ENCODE data around the gene KLHL29.

The KLHL29 gene

DNA sequence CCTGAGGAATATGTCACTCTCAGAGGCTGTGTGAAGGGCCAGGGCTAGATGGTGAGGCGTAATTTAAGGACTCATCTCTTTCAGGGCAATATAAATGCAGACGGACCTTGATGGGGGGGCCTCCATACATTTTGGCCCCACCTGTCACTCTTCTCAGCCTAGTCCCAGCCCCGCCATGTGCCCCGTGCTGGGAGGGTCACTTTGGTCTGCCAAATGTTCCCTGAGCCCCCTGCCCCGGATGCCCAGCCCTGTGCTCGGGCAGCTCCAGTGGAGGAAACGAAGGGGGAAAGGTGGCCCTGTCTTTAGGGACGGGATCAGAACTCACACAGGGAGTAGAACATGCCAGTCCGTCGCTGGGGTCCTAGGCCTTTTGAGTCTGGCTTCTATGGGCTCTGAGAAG is 168.6 kb downstream of the KLHL29 start:
- DNase-seq: no peak

DNA sequence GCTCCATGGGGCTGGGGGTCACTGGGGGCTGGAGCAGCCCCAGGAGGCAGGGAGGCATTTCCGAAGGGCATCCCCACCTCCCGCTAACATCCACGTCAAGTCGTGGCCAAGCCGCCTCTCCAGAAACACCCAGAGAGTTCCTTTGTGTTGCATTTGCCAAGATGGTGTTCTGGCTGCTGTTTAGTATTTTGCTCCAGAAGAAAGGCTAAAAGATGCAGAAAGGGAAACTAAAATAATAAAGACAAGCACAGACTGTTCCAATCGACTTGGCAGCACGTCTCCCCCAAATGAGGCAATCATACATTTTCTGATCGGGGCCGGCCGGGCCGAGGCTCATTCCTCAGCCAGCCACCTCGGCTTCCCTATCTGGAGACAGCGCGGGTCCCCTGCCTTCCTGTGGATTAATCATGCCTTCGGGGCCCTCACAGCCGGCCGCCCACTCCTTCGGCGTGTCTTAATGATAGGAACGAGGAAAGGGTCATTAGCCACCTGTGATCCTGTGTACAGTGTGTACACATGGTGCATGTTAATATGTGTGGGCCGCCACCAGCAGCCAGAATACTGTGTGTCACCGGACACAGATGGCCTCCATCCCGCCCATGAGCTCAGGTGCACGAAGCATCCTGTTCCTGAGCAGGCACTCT is 169.2 kb downstream of the KLHL29 start:
- no peak for DNase-seq

DNA sequence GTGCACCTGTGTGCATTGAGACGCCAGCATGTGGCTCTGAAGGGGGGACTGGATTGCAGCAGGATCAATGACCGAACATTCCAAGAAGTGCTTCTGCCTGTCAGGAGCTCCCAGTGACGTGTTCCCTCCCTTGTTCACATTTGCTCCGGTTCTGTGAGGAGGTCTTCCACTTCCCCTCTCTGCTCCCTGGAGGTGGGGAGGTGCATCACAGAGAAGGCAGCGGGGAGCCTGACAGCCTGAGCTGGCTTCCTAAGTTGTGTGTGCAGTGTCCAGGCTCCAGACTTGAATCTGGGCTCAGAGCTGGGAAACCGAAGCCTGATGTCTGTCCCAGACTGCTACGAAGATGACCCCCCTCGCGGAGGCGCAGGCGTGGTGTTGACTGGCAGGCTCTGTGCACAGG is 171.0 kb downstream of the KLHL29 start:
- DNase-seq: no peak

DNA sequence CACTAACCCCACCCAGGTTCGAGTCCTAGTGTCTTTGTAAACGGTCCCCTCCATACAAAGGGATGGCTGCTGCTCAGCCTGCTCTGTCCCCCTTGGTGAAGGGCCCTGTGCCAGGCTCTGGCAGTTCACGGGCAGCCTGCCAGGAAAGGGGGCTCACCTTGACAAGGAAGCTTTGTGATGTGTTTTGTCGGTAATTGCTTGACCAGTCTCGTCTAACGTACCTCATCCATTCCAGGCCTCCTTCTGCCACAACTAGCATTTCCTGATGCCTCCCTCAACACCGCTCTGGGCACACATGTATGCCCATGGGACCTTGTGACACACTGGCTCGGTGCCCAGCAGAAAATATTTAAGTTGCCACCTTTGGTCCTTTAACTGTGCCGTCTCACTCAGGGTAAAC is 171.9 kb downstream of the KLHL29 start:
- DNase-seq: no peak

DNA sequence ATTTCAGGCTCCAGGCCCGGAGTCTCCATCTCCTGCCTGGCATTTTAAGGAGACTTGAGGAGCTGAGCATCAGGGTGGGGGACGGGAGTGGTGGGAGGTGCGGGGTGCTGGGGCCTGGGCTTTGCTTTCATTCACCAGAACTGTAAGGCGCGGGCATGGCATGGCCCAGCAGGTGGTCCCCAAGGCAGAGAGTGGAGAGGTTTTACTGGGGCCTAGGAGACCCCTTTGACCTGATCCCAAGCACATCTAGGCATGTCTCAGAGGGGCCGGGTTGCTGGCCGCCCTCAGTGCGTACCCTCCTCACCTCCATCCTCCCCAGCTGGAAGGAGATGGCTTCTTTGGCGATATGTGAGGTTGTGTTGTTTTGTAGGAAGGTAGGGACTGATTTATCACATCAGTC is 172.5 kb downstream of the KLHL29 start:
- DNase-seq: no peak

DNA sequence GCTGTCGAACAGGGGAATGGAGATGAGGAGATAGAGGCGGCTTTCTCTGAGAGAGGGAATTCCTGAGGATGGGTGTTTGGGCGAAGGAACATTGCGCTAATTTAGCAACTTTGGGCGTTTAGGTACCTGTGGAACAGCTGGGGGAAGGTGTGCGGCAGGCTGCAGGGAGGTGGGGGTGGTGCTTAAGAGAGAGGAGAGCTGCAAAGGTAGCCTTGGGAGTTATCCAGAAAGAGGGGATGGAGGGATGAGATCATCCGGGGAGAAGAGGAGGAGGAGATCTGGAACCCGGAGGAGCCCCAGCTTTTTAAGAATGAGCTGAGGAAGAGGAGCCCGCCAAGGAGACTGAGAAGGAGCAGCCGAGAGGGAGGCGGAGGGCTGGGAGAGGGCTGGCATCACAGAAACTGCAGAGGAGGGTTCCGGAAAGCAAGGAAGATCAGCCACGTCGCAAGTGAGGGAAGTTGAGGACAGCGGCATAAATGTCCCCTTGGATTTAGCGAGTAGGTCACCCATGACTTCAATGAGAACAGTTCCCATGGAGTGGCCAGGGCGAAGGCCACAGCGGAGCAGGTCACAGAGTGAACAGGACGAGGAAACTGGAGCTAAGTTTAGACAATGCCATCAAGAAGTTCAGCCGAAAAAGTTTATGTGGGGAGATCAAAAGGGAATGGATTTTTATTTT is 174.7 kb downstream of the KLHL29 start:
- DNase-seq: no peak

DNA sequence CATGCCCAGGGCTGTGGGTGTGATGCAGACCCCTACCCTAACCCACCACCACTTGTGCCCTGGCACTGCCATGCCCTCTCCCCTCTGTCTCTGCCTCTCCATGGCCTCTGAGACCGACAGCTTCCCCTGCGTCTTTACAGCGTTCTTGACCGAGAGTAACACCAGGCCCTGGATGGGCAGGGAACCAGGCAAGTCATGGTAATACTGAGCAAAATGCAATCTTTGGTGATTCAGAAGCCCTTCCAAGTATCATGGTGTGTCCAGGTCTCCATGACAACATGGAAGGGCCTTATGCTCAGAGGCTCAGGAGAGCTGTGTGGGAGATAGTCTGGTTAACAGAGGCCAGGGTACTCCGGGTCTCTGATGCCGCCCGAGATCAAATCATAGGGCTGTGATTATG is 176.1 kb downstream of the KLHL29 start:
- DNase-seq: no peak

DNA sequence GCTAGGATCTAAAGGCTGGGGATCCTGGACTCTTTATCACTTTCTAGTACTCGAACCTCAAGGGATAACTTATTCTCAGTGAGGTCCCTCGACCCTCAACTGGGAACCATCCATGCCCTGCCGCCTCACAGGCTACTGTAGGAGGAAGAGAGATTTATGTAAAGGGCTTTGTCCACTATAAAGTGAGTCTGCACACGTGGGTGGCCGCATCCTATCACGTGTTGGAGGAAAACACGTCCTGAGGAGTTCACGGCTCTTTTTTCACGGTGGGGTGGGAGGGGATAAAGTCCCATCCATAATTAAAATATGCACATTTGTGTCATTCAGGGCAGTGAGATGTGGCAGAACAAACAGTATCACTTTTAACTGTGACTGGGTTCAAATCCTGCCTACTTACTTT is 176.6 kb downstream of the KLHL29 start:
- no peak for DNase-seq

DNA sequence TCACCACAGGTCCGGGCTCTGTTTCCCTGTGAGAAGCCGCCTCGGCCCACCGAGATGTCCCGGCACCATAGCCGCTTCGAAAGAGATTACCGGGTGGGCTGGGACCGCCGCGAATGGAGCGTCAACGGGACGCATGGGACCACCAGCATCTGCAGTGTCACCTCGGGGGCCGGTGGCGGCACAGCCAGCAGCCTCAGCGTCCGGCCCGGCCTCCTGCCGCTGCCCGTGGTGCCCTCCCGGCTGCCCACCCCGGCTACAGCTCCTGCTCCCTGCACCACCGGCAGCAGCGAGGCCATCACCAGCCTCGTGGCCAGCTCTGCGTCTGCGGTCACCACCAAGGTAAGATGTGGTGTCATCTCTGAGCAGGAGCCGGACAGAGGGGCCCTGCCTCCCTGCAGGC is 177.2 kb downstream of the KLHL29 start:
- DNase-seq: no peak

DNA sequence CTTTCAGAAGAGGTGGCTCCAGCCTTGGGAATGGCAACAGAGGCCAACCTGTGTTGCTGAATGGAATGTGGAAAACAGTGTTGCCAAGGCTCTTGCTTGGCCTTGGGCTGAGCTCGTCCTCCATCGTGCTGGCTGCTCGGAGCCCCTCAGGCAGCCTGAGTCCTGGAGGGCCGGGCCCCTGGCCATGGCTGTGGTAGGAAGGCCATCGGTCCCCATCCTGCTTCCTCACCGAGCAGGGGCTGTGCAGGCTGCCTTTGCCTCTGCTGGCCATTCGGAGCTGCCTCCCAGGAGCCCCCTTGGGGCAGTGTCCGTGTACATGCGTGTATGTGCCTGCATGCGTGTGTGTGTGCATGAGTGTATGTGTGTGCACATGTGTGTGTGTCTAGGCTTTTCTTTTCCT is 178.2 kb downstream of the KLHL29 start:
- no peak for DNase-seq

DNA sequence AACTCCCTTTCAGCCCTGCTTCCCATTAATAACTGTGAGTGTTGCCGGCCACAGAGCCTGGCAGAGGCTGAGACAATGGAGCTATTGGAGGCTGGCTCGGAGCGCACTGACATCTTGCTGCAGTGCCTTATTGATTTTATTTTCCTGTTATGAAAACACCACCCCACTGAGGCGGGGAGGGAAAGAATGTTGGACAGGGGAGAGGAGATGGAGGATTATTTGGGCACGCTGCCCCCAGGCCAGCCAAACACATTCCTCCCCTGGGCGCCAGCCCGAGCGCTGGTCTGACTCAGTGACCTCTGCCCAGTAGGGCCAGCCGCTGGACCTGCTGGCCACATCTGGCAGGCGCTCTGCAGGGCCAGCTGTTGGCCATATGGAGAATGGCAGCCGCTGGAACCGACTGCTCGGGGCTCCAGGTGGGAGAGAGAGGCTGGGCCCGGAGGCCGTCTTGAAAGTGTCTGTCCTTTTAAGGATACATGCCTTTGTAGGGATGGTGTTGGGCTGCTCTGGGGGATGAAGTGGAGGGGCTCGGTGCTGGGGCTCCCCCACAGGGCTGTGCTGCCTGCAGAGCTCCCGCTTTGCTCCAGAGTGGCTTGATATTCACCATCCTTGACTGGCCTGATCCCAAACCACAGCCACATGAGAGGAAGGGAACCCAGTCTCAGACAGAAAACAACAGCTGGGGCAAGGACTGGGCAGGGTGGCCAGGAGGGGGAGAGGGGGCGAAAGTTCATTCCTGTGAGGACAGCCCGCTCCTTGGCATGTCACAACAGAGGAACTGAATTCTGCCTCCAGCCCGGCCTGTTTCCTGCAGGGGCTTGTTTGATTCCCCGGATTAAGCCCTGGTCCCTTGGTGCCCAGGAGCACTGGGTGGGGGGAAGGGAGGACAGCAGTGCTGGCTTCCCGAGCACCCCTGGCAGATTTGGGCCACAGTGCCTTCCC is 179.0 kb downstream of the KLHL29 start:
- no peak for DNase-seq

DNA sequence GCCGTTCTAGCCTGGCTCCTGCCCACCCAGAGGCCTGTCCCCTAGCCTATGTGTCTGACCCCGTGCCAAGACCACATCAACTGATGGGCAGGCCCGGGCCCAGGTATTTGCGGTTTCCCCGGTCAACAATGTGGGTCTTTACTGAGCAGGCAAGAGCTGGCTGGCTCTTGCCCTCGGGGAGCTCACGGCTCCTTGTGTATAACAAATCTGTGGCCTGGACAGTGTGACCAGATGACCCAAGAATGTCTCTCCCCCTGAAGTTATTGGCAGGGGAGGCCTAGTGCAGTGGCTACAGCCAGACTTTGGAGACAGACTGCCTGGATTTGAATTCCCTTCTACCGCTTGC is 179.6 kb downstream of the KLHL29 start:
- DNase-seq: no peak

DNA sequence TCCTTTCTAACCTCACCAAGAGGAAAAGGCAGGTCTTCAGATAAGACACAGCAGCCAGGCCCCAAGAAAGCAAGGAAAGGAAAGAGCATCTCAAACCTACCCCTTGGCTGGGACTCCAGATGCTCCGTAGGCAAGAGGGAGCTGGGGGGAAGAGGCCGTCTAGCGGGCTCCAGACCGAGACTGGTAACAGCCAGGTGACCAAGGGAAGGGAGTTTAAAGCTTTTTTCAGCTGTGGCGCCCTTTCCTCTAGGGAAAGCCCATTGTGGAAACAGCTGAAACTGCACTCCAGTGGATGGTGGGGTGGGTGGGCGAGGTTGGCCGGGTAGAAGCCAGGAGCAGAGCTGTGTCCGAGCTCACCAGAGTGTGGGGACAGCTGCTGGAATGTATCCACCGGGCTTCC is 180.4 kb downstream of the KLHL29 start:
- DNase-seq: no peak

DNA sequence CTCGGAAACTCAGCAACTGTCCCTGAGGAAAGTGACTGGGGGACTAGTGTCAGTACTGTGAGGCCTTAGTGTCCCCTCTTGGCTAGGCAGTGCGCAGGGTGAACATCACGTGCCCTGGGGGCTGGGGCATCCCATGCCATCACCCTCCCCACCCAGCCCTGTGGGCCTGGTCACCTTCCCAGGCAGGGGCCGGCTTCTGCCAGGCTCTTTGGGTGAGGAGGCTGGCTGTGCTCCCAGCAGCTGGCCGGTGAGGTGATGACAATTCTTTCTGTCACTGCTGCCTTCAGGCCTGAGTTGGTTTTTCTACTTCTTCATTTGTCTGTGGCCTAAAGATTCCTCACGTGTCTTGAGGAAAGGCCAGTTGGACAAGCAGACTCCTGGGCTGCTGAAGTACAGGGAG is 180.8 kb downstream of the KLHL29 start:
- DNase-seq: no peak

DNA sequence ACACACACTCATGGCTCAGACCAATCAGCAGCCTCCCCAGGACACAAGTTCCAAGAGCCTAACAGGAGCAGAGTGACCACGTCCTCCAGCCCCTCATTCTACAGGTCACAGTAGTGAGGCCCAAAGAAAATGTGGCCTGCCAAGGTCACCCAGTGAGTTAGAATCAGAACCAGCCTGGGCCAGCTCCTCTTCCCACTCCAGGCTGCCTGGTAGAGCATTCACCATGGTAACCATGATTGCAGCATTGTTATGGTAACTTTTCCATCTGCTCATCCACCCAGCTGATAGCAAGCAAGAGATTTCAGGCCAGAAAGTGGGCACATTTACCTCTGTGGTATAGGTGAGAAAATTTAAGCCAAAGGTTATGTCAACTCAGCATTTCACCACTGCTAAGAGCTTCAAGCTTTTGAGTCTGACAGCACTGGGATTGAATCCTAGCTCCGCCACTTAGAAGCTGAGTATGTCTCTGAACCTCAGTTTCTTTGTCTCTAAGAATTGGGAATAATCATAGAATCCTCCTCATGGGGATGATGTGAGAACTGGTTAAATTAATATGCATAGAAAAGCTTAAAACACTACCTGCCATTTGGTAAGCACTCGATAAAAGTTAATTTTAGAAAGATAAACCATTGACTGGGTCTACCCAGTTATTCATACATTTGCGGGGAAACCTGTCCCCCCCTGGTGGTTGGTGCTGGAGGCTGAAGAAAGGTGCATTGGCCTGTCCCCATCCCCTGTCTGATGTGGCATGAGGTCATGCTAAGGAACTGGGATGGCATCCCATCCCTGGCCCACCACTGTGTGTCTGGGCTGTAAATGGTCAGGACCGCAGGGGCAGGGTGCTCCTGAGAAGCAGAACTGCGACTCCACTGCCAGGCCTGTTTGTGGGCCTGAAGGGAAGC is 181.5 kb downstream of the KLHL29 start:
- DNase-seq: no peak

DNA sequence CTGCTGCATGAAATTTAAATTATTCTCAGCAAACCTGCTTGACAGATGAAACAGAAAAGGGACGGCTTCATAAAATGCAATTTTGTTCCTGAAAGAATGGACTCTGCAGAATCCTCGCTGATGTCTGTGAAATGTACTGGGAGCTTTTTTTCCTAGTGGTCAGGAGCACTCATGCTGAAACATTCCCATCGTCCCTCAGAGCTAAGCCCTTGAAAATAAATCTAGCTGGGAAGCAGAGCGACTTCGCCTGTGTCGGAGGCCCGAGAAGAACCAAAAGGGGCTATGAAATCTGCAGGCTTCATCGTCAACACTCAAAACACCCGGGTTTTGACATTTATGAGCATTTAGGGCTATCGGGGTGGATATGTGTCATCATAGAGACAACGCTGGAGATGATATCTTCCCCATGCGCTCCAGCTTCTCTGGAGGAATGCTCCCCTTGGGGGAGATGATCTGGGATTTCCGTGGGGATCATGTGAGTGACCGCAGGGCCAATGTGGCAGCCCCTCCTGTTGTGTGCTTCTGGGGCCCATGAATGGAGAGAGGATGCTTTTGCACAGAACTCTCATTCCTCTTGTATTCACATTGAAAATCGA is 182.3 kb downstream of the KLHL29 start:
- no peak for DNase-seq

DNA sequence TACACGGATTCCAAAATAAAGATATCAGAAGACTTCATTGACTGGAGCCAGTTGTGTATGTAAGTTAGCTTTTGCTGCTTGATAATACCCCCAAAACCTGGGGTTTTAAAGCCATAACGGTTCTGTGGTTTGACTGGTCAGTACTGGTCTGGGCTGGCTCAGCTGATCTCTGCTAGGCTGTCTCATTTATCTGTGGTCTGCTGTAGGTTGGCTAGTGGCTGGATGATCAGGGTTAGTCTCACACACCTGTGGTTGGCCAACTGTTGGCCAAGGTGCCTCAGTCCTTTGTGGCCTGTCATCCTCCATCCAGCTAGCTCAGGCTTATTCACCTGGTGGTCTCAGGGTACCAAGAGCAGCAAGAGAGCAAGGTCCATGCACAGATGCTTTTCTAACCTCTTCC is 183.2 kb downstream of the KLHL29 start:
- no peak for DNase-seq

DNA sequence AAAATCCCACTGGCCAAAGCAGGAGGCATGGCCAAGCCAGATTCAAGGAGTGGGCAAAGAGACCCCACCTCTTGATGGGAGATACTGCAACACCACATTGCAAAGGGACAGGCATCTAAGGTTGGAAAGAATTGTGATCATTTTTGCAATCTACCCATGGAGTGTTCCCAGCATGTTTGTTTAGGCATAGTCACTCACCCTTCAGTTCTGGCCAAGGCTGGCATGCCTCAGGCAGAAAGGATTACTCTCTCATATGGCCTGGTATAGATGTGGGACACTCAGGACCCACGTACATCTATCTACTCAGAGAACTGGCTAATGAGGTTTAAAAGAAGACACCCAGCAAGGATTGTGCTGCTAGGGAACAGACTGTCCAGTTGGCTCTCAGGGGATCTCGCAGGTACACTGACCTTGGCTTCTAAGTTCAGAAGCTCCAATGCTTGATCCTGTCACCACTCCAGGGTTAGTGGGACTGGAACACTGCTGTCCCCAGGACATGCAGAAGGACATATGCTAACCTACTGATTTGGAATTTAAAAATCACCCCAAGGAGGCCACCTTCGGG is 183.7 kb downstream of the KLHL29 start:
- DNase-seq: no peak

DNA sequence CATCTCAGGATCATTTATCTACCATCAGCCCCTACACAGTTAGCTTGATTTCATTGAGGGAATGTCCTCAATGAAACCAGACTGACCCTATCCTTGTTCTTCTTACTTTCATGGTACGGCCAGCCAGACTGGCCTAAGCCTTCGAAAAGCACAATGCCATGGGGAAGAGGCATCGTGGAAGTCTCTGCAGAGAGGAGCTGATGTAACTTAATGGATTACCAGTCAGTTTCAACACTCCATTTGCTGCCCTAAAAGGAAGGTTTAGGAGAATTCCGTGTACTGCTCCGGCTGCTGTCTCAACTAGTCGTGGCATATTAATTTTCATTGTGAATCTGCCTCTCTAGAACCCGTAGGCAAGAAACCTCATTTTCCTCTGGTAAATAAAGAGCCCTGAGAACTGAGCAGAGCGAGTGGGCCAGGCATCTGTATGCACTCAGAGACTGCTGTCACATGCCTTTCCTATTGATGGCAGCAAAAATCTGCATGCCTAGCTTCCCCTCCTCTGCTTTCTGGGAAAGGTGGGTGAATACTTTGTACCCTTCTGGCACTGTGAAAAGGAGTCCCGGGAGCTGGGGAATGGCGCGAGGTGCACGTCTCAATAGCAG is 184.9 kb downstream of the KLHL29 start:
- no peak for DNase-seq

DNA sequence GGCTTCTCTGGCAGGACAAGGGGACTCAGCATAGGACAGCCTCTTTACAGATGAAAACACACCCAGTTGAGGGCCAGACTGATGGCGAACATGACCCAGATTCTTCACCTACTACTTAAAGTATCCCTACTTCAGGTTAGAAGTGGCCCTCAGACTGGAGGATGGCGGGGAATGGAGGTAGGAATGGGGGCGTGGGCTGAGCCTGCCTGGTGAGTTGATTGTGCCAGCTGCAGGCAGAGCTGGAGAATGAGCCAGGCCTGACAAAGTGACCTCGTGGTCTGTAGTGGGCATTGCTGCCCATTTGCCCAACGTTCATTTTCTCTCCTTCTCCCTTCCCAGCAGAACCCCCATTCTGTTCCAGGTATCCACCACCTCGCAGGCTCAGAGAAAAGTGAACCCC is 186.1 kb downstream of the KLHL29 start:
- no peak for DNase-seq
